HepG2 (cell line): Measurements from ENCODE around the gene ZNF771. TPM values are rescaled to one million over a fixed set of nuclear protein-coding genes. Genes with fewer than 3 reads are reported as not detected.

ENCODE experiments used
- AHR ChIP-seq: IDR thresholded peaks from 2 replicates; pipeline ENCODE4 v1.6.1; 2018; ENCODE audit warnings: missing genetic modification reagents, missing compliant biosample characterization
- BCLAF1 ChIP-seq: fragments of 450-650 bp; IDR thresholded peaks from 2 replicates; pipeline ENCODE4 v1.6.1; 2017; ENCODE audit warnings: mild to moderate bottlenecking
- FOXJ3 ChIP-seq: sonication (generic); formaldehyde crosslinking; IDR thresholded peaks from 2 replicates; pipeline ENCODE4 v1.4.0; 2020; ENCODE audit warnings: missing genetic modification reagents, mild to moderate bottlenecking, borderline replicate concordance
- FOXP4 ChIP-seq: sonication (generic); formaldehyde crosslinking; IDR thresholded peaks from 2 replicates; pipeline ENCODE4 v1.4.0; 2020; ENCODE audit warnings: missing genetic modification reagents
- HNRNPUL1 ChIP-seq: fragments of 200-400 bp; formaldehyde crosslinking; IDR thresholded peaks from 2 replicates; pipeline ENCODE4 v1.6.1; 2017; ENCODE audit warnings: low read depth, mild to moderate bottlenecking, low read length, moderate library complexity
- KMT2B ChIP-seq: IDR thresholded peaks from 2 replicates; pipeline ENCODE4 v1.6.1; 2016; ENCODE audit warnings: missing genetic modification reagents, missing compliant biosample characterization
- MEIS2 ChIP-seq: sonication (generic); formaldehyde crosslinking; IDR thresholded peaks from 2 replicates; pipeline ENCODE4 v1.9.0; 2021; ENCODE audit warnings: mild to moderate bottlenecking, missing genetic modification reagents
- NR2C2 ChIP-seq: sonication (generic); formaldehyde crosslinking; IDR thresholded peaks from 2 replicates; pipeline ENCODE4 v1.4.0; 2020; ENCODE audit warnings: missing genetic modification reagents, mild to moderate bottlenecking, moderate library complexity, borderline replicate concordance
- ONECUT2 ChIP-seq: sonication (generic); formaldehyde crosslinking; IDR thresholded peaks from 2 replicates; pipeline ENCODE4 v1.4.0; 2020; ENCODE audit warnings: missing genetic modification reagents
- PLRG1 ChIP-seq: fragments of 450-650 bp; conservative IDR thresholded peaks from 2 replicates; pipeline ENCODE4 v1.6.1; 2016
- RCOR2 ChIP-seq: IDR thresholded peaks from 2 replicates; pipeline ENCODE4 v1.6.1; 2016; ENCODE audit warnings: missing biosample characterization, missing genetic modification reagents
- TCF7L2 ChIP-seq: IDR thresholded peaks from 2 replicates; pipeline ENCODE4 v1.6.1; 2011; ENCODE audit warnings: mild to moderate bottlenecking, low read depth, low read length, moderate library complexity
- TRIM24 ChIP-seq: sonication (generic); formaldehyde crosslinking; IDR thresholded peaks from 2 replicates; pipeline ENCODE4 v1.8.0; 2022; ENCODE audit warnings: mild to moderate bottlenecking, missing genetic modification reagents
- YEATS2 ChIP-seq: sonication (generic); formaldehyde crosslinking; IDR thresholded peaks from 2 replicates; pipeline ENCODE4 v1.4.0; 2020; ENCODE audit warnings: missing genetic modification reagents, borderline replicate concordance
- ZNF101 ChIP-seq: sonication (generic); formaldehyde crosslinking; IDR thresholded peaks from 2 replicates; pipeline ENCODE4 v1.4.0; 2020; ENCODE audit warnings: mild to moderate bottlenecking, low read depth, missing genetic modification reagents, borderline replicate concordance
- ZNF558 ChIP-seq: sonication (generic); formaldehyde crosslinking; IDR thresholded peaks from 2 replicates; pipeline ENCODE4 v1.9.0; 2022; ENCODE audit warnings: mild to moderate bottlenecking, missing genetic modification reagents, borderline replicate concordance
- ZNF589 ChIP-seq: sonication (generic); formaldehyde crosslinking; conservative IDR thresholded peaks from 2 replicates; pipeline ENCODE4 v1.8.0; 2022; ENCODE audit warnings: mild to moderate bottlenecking, moderate library complexity, missing genetic modification reagents
- ZNF614 ChIP-seq: IDR thresholded peaks from 2 replicates; pipeline ENCODE4 v1.6.1; 2018; ENCODE audit warnings: missing biosample characterization, missing genetic modification reagents, inconsistent platforms, borderline replicate concordance
- ZNF740 ChIP-seq: sonication (generic); formaldehyde crosslinking; IDR thresholded peaks from 2 replicates; pipeline ENCODE4 v1.4.0; 2020; ENCODE audit warnings: missing genetic modification reagents
- polyA plus RNA-seq, 8 experiments: library from polyadenylated mRNA; depleted of rRNA in 3 of 8; stranded (reverse) in 7 of 8; unstranded in 1 of 8; fragments of >200 nt; fragmentation: Illumina TruSeq in 4 of 8; extraction: Trizol in 4 of 8; gene quantifications; 2 replicates each; pipeline versions ENCODE4 v1.2.1 to v1.2.3, GENCODE V29; 2011 to 2016; ENCODE audit warnings: low read depth in 4 of 8, missing spikeins in 1 of 8, mixed read lengths in 1 of 8; ENCODE audit not compliant: insufficient read depth in 1 of 8
- total RNA-seq, 5 experiments: library from RNA; depleted of rRNA; stranded (reverse); fragments of >200 nt; fragmentation: Illumina TruSeq; extraction: Trizol; gene quantifications; 2 replicates each; pipeline ENCODE4 v1.2.3, GENCODE V29; 2016; ENCODE audit warnings: low read depth in 1 of 5
- TF ChIP-seq, protein P1 (sequence below): sonication (generic); formaldehyde crosslinking; IDR thresholded peaks from 2 replicates; pipeline ENCODE4 v1.5.1; 2020; ENCODE audit warnings: missing genetic modification reagents, mild to moderate bottlenecking, borderline replicate concordance
- TF ChIP-seq, protein P2 (sequence below): sonication (generic); formaldehyde crosslinking; IDR thresholded peaks from 2 replicates; pipeline ENCODE4 v1.4.0; 2020; ENCODE audit warnings: mild to moderate bottlenecking, missing genetic modification reagents

The ZNF771 gene
- total and polyA plus RNA-seq, 2 of the 13 experiments (the other 11 are each of a cell fraction or from before 2014, with no cell fraction given) = 5.0 to 11.8 TPM

- TF ChIP-seq FOXP4 (CRISPR knock-in tag) = 0 out of 2 replicates have a peak, but pooled peaks have one; percentile 9
- TF ChIP-seq TRIM24 (CRISPR knock-in tag) = no peak
- TF ChIP-seq ZNF589 (CRISPR knock-in tag) = 0 out of 2 replicates have a peak, but pooled peaks have one; percentile 28
- no peak for TF ChIP-seq RCOR2
- TF ChIP-seq, protein P1, sequence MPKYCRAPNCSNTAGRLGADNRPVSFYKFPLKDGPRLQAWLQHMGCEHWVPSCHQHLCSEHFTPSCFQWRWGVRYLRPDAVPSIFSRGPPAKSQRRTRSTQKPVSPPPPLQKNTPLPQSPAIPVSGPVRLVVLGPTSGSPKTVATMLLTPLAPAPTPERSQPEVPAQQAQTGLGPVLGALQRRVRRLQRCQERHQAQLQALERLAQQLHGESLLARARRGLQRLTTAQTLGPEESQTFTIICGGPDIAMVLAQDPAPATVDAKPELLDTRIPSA (CRISPR knock-in tag) = no peak
- TF ChIP-seq ZNF740 (CRISPR knock-in tag) = no peak
- TF ChIP-seq YEATS2 = no peak
- no peak for TF ChIP-seq ONECUT2
- no peak for TF ChIP-seq TCF7L2
- TF ChIP-seq MEIS2 (CRISPR knock-in tag) = no peak
- TF ChIP-seq FOXJ3 (CRISPR knock-in tag) = no peak
- no peak for TF ChIP-seq PLRG1
- TF ChIP-seq BCLAF1 = no peak
- TF ChIP-seq ZNF558 (CRISPR knock-in tag) = no peak
- TF ChIP-seq HNRNPUL1 = no peak
- peak; percentile 99 for TF ChIP-seq NR2C2 (CRISPR knock-in tag)
- TF ChIP-seq, protein P2, sequence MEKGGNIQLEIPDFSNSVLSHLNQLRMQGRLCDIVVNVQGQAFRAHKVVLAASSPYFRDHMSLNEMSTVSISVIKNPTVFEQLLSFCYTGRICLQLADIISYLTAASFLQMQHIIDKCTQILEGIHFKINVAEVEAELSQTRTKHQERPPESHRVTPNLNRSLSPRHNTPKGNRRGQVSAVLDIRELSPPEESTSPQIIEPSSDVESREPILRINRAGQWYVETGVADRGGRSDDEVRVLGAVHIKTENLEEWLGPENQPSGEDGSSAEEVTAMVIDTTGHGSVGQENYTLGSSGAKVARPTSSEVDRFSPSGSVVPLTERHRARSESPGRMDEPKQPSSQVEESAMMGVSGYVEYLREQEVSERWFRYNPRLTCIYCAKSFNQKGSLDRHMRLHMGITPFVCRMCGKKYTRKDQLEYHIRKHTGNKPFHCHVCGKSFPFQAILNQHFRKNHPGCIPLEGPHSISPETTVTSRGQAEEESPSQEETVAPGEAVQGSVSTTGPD (CRISPR knock-in tag) = no peak
- no peak for TF ChIP-seq AHR
- no peak for TF ChIP-seq ZNF614 (CRISPR knock-in tag)
- no peak for TF ChIP-seq ZNF101 (CRISPR knock-in tag)
- no peak for TF ChIP-seq KMT2B
Measured at GRCh38 chr16:30381291-30382041, 25.9 kb upstream of the ZNF771 start (continued).
